HCT116 (cell line): Measurements from ENCODE around the gene RRBP1. TPM values are rescaled to one million over a fixed set of nuclear protein-coding genes. Genes with fewer than 3 reads are reported as not detected.

Experiments
- ATAC-seq: fragments of 200-7000 bp; cut with Tn5 transposase; 2 replicates; pipeline ENCODE4 v1.9.1; 2020; ENCODE audit warnings: mild to moderate bottlenecking, moderate library complexity
- BruUV-seq: library from RNA; stranded (reverse); fragments of 400-500 nt; replicated peaks from 2 replicates; lab custom pipeline; 2021; lab: Mats Ljungman, UMichigan
- CTCF ChIA-PET: fragments of 300-600 bp; sonication (Branson Sonifier 250); formaldehyde crosslinking; loops from one replicate; lab custom pipeline; 2021; ENCODE audit warnings: antibody characterized with exemption; lab: Charles Lee
- POLR2A ChIA-PET: fragments of 300-600, 350-600 bp; sonication (Branson Sonifier 250); formaldehyde crosslinking; loops from one replicate; lab custom pipeline; 2021; ENCODE audit warnings: antibody characterized with exemption; lab: Charles Lee
- RAD21 ChIA-PET, 2 experiments: fragments of 300-600 bp; sonication (Branson Sonifier 250); formaldehyde crosslinking; loops; one replicate each; lab custom pipeline; 2023; ENCODE audit warnings: low total read pairs in 2 of 2; ENCODE audit not compliant: uncharacterized antibody in 2 of 2, unreplicated experiment in 2 of 2, low non-redundant PET in 1 of 2; lab: Charles Lee
- DNase-seq: peaks from one replicate; pipeline ENCODE4 v3.0.0-alpha.2; 2010; ENCODE audit warnings: low read depth, low spot score
- H2AFZ ChIP-seq: fragments of 200-600 bp; shearing (Covaris generic), sonication (generic); 2 replicates; pipeline ENCODE4 v1.6.1; 2017; ENCODE audit warnings: low read depth, mixed run types, mixed read lengths, antibody characterized with exemption, low read length; ENCODE audit not compliant: poor library complexity, severe bottlenecking
- H3K27ac ChIP-seq: 2 replicates; pipeline ENCODE4 v1.5.1; 2012; ENCODE audit warnings: low read depth, low read length
- H3K27me3 ChIP-seq: fragments of 200-600 bp; sonication (generic); 2 replicates; pipeline ENCODE4 v1.6.1; 2016; ENCODE audit warnings: mixed run types, low read length, mixed read lengths; ENCODE audit not compliant: insufficient read depth
- H3K36me3 ChIP-seq, 2 experiments: fragments of 200-500 bp in 1 of 2; fragments of 200-600 bp in 1 of 2; sonication (Bioruptor generic) in 1 of 2; sonication (generic) in 1 of 2; 2 replicates each; pipeline versions ENCODE4 v1.5.1 to v1.6.1; 2014 to 2016; ENCODE audit warnings: low read length in 2 of 2, inconsistent platforms in 1 of 2, mixed read lengths in 1 of 2, mixed run types in 1 of 2; ENCODE audit not compliant: insufficient read depth in 2 of 2, control insufficient read depth in 1 of 2
- H3K4me1 ChIP-seq, 2 experiments: fragments of 200-600 bp in 1 of 2; sonication (generic) in 1 of 2; 2 replicates each; pipeline versions ENCODE4 v1.5.1 to v1.6.1; 2012 to 2017; ENCODE audit warnings: low read length in 2 of 2, inconsistent platforms in 1 of 2, mild to moderate bottlenecking in 1 of 2, mixed read lengths in 1 of 2, mixed run types in 1 of 2, moderate library complexity in 1 of 2; ENCODE audit not compliant: insufficient read depth in 2 of 2, control insufficient read depth in 1 of 2
- H3K4me2 ChIP-seq: fragments of 200-600 bp; sonication (generic); 2 replicates; pipeline ENCODE4 v1.6.1; 2017; ENCODE audit warnings: mixed run types, low read length, mixed read lengths
- H3K4me3 ChIP-seq, 2 experiments: fragments of 200-600 bp in 1 of 2; sonication (generic) in 1 of 2; replicated peaks in 1 of 2; 2 replicates each; pipeline ENCODE4 v1.5.1; 2011 to 2016; ENCODE audit warnings: low read length in 2 of 2, control low read depth in 1 of 2, low read depth in 1 of 2, mild to moderate bottlenecking in 1 of 2, mixed read lengths in 1 of 2, mixed run types in 1 of 2
- H3K79me2 ChIP-seq: fragments of 200-600 bp; sonication (generic); 2 replicates; pipeline ENCODE4 v1.6.1; 2017; ENCODE audit warnings: mild to moderate bottlenecking, mixed run types, low read length, moderate library complexity, mixed read lengths; ENCODE audit not compliant: insufficient read depth
- H3K9ac ChIP-seq: fragments of 200-600 bp; sonication (generic); 2 replicates; pipeline ENCODE4 v1.6.1; 2016; ENCODE audit warnings: low read length, mixed read lengths
- H3K9me2 ChIP-seq: fragments of 200-600 bp; sonication (generic), shearing (Covaris generic); 2 replicates; pipeline ENCODE4 v1.6.1; 2017; ENCODE audit warnings: mixed run types, mild to moderate bottlenecking, moderate library complexity; ENCODE audit not compliant: insufficient read depth
- H3K9me3 ChIP-seq, 2 experiments: fragments of 200-500 bp in 1 of 2; fragments of 200-600 bp in 1 of 2; sonication (Bioruptor generic) in 1 of 2; sonication (generic) in 1 of 2; 2 replicates each; pipeline ENCODE4 v1.6.1; 2014 to 2017; ENCODE audit warnings: low read length in 2 of 2, mixed read lengths in 2 of 2, inconsistent platforms in 1 of 2, low read depth in 1 of 2, mild to moderate bottlenecking in 1 of 2, mixed run types in 1 of 2, moderate library complexity in 1 of 2; ENCODE audit not compliant: control insufficient read depth in 1 of 2, insufficient read depth in 1 of 2
- H4K20me1 ChIP-seq: fragments of 200-600 bp; sonication (generic), shearing (Covaris generic); 2 replicates; pipeline ENCODE4 v1.6.1; 2017; ENCODE audit warnings: mixed run types, mild to moderate bottlenecking, moderate library complexity; ENCODE audit not compliant: insufficient read depth
- ATF3 ChIP-seq: IDR thresholded peaks from 2 replicates; pipeline ENCODE4 v1.6.1; 2012
- CBX3 ChIP-seq: IDR thresholded peaks from 2 replicates; pipeline ENCODE4 v1.6.1; 2012; ENCODE audit warnings: low read depth
- JUND ChIP-seq: IDR thresholded peaks from 2 replicates; pipeline ENCODE4 v1.6.1; 2012
- POLR2AphosphoS5 ChIP-seq: IDR thresholded peaks from 2 replicates; pipeline ENCODE4 v1.6.1; 2011; ENCODE audit warnings: mild to moderate bottlenecking, low read depth, low read length, moderate library complexity
- REST ChIP-seq: IDR thresholded peaks from 2 replicates; pipeline ENCODE4 v1.6.1; 2012; ENCODE audit warnings: low read depth
- TCF7L2 ChIP-seq: IDR thresholded peaks from 2 replicates; pipeline ENCODE4 v1.7.0; 2011; ENCODE audit warnings: borderline replicate concordance, inconsistent platforms; ENCODE audit not compliant: insufficient read depth, insufficient read length; ENCODE audit errors: extremely low read depth
- ZNF274 ChIP-seq: fragments of 200-500 bp; sonication (Bioruptor generic); IDR thresholded peaks from 2 replicates; pipeline ENCODE4 v1.6.1; 2014; ENCODE audit warnings: mild to moderate bottlenecking, low read depth, low read length, inconsistent platforms
- intact Hi-C: fragments of 100-400 bp; cut with micrococcal nuclease; formaldehyde crosslinking; loops from 2 replicates; pipeline ENCODE4 v1.10.0; 2022
- total RNA-seq: library from RNA; stranded (reverse); gene quantifications from one replicate; pipeline ENCODE4 v1.2.1, GENCODE V29; 2021; ENCODE audit not compliant: unreplicated experiment

RRBP1 gene
- total RNA-seq, 1 experiment from 2014 or later: 123 TPM

- H3K9me3 ChIP-seq: no peaks in the 10 kb centered on the region
- no peak overlapping the region for H3K4me3 ChIP-seq
- peaks cover 16 to 18% of the 10 kb centered on the region in 2 experiments for H3K4me1 ChIP-seq
- CTCF ChIA-PET: interaction anchor here (1.8 kb wide), 1 partner anchor 8 kb away, joined by 3 read pairs; no protein-coding TSS in a partner anchor
- RAD21 ChIA-PET: no interaction called here
- H3K79me2 ChIP-seq: peaks cover 96% of the 10 kb centered on the region
- DNase-seq (no peak), ATAC-seq (no peak)
- H3K27me3 ChIP-seq: no peaks in the 10 kb centered on the region
- POLR2A ChIA-PET: interaction anchor here (0.6 kb wide), 1 partner anchor 10 kb away, joined by 3 read pairs; no protein-coding TSS in a partner anchor
- intact Hi-C loops: no loop called here
- no TSS peak for BruUV-seq
- H2AFZ ChIP-seq: no peak overlapping the region
- TF ChIP-seq ZNF274 (no peak), TCF7L2 (no peak), JUND (no peak), POLR2AphosphoS5 (no peak), ATF3 (no peak)
- H3K4me2 ChIP-seq: no peak overlapping the region
- H3K27ac ChIP-seq: no peak overlapping the region
- H3K36me3 ChIP-seq: peaks cover 17 to 23% of the 10 kb centered on the region in 2 experiments; a peak in 2 of 4 replicates
- H3K9me2 ChIP-seq: no peaks in the 10 kb centered on the region
- H3K9ac ChIP-seq: no peak overlapping the region
- H4K20me1 ChIP-seq: no peaks in the 10 kb centered on the region; the same call in 1 of the 2 replicates
These were observed 7.1 kb downstream of the RRBP1 start for GRCh38 chr20:17674722-17675518.

GRCh38 chr20:17673084-17673483 is 9.0 kb downstream of the RRBP1 start:
- no peaks in the 10 kb centered on the region for H3K4me1 ChIP-seq
- RAD21 ChIA-PET: no interaction called here
- H3K79me2 ChIP-seq: peaks cover 93% of the 10 kb centered on the region
- no peak for DNase-seq
- no peaks in the 10 kb centered on the region for H3K9me2 ChIP-seq
- CTCF ChIA-PET: interaction anchor here (1.8 kb wide), 1 partner anchor 10 kb away, joined by 3 read pairs; no protein-coding TSS in a partner anchor
- H4K20me1 ChIP-seq: no peaks in the 10 kb centered on the region; the same call in 1 of the 2 replicates
- no peak overlapping the region for H3K9ac ChIP-seq
- H3K4me3 ChIP-seq: no peak overlapping the region
- ATAC-seq: no peak
- no peaks in the 10 kb centered on the region for H3K9me3 ChIP-seq
- H3K4me2 ChIP-seq: no peak overlapping the region
- H3K36me3 ChIP-seq: peaks cover 8 to 21% of the 10 kb centered on the region in 2 experiments; a peak in 2 of 4 replicates
- POLR2A ChIA-PET: no interaction called here
- TF ChIP-seq ZNF274 (no peak), REST (no peak), CBX3 (no peak)
- no peaks in the 10 kb centered on the region for H3K27me3 ChIP-seq
- no peak overlapping the region for H2AFZ ChIP-seq
- no peak overlapping the region for H3K27ac ChIP-seq
- intact Hi-C loops: no loop called here
- BruUV-seq: no TSS peak
